H1 (cell line): ENCODE measurements around the gene ARMS2. TPM values are rescaled to one million over a fixed set of nuclear protein-coding genes. Genes with fewer than 3 reads are reported as not detected.

Source experiments
- CTCF ChIA-PET: fragments of 300-600 bp; sonication (Branson Sonifier 250); formaldehyde crosslinking; loops from one replicate; lab custom pipeline; 2021; ENCODE audit not compliant: partially characterized antibody; lab: Charles Lee
- POLR2A ChIA-PET: fragments of 300-600 bp; sonication (Branson Sonifier 250); formaldehyde crosslinking; loops from one replicate; lab custom pipeline; 2021; ENCODE audit warnings: inconsistent platforms; ENCODE audit not compliant: partially characterized antibody; lab: Charles Lee
- DNase-seq, 2 experiments: peaks; one replicate each; pipeline versions ENCODE4 v3.0.0 to v3.0.0-alpha.2; 2010 to 2022; ENCODE audit warnings: low spot score in 2 of 2, low read depth in 1 of 2, mixed read lengths in 1 of 2
- FAIRE-seq: peaks from 2 replicates; lab custom pipeline; 2011; peaks lifted over from hg19 to GRCh38; lab: Jason Lieb, UNC
- H2AFZ ChIP-seq: 2 replicates; pipeline ENCODE4 v1.8.1; 2012; ENCODE audit warnings: low read length, inconsistent platforms
- H2AK5ac ChIP-seq: 2 replicates; pipeline ENCODE4 v1.6.1; 2013; ENCODE audit warnings: low read depth, low read length
- H2BK120ac ChIP-seq: replicated peaks from 2 replicates; pipeline ENCODE3; 2013; ENCODE audit warnings: low read depth, low read length, inconsistent platforms
- H2BK12ac ChIP-seq: 2 replicates; pipeline ENCODE4 v1.6.1; 2013; ENCODE audit warnings: low read depth, low read length
- H2BK15ac ChIP-seq: 2 replicates; pipeline ENCODE4 v1.6.1; 2013; ENCODE audit warnings: low read length
- H2BK20ac ChIP-seq: 2 replicates; pipeline ENCODE4 v1.6.1; 2013; ENCODE audit warnings: low read length
- H2BK5ac ChIP-seq: 2 replicates; pipeline ENCODE4 v1.6.1; 2013; ENCODE audit warnings: low read depth, low read length
- H3K14ac ChIP-seq: 2 replicates; pipeline ENCODE4 v1.6.1; 2013; ENCODE audit warnings: inconsistent platforms; ENCODE audit not compliant: insufficient read length
- H3K18ac ChIP-seq: 2 replicates; pipeline ENCODE4 v1.6.1; 2013; ENCODE audit warnings: low read length; ENCODE audit errors: extremely low read depth
- H3K23ac ChIP-seq: 2 replicates; pipeline ENCODE4 v1.6.1; 2013; ENCODE audit warnings: inconsistent platforms; ENCODE audit not compliant: insufficient read length
- H3K23me2 ChIP-seq: 2 replicates; pipeline ENCODE4 v1.6.1; 2013; ENCODE audit warnings: low read depth, low read length
- H3K27ac ChIP-seq: 2 replicates; pipeline ENCODE4 v1.6.1; 2011; ENCODE audit warnings: low read depth, low read length, inconsistent platforms
- H3K27me3 ChIP-seq, 4 experiments: replicated peaks in 1 of 4; 1 replicate in 1 of 4; 2 replicates in 3 of 4; pipeline versions ENCODE4 v1.6.1 to v1.8.1; 2011 to 2013; ENCODE audit warnings: low read length in 3 of 4, mild to moderate bottlenecking in 3 of 4, inconsistent platforms in 2 of 4, mixed read lengths in 2 of 4, moderate library complexity in 1 of 4; ENCODE audit not compliant: control insufficient read depth in 3 of 4, insufficient read depth in 3 of 4; ENCODE audit errors: extremely low read depth in 1 of 4
- H3K36me3 ChIP-seq, 4 experiments: 2 replicates each; pipeline versions ENCODE4 v1.6.1 to v1.8.1; 2011 to 2013; ENCODE audit warnings: mild to moderate bottlenecking in 4 of 4, low read length in 3 of 4, moderate library complexity in 2 of 4, control low read depth in 1 of 4, inconsistent platforms in 1 of 4; ENCODE audit not compliant: insufficient read depth in 4 of 4, control insufficient read depth in 2 of 4
- H3K4ac ChIP-seq: replicated peaks from 2 replicates; pipeline ENCODE3; 2013; ENCODE audit warnings: low read length, low read depth, mixed read lengths, inconsistent platforms; ENCODE audit not compliant: insufficient read length
- H3K4me1 ChIP-seq, 4 experiments: replicated peaks in 1 of 4; 1 replicate in 1 of 4; 2 replicates in 3 of 4; pipeline versions ENCODE4 v1.6.1 to v1.8.1; 2011 to 2013; ENCODE audit warnings: low read length in 3 of 4, inconsistent platforms in 2 of 4, mixed read lengths in 1 of 4; ENCODE audit not compliant: insufficient read depth in 4 of 4, control insufficient read depth in 3 of 4
- H3K4me2 ChIP-seq, 2 experiments: 2 replicates each; pipeline versions ENCODE4 v1.6.1 to v1.8.1; 2011 to 2013; ENCODE audit warnings: low read depth in 2 of 2, low read length in 2 of 2, control low read depth in 1 of 2, inconsistent platforms in 1 of 2, mild to moderate bottlenecking in 1 of 2; ENCODE audit not compliant: insufficient read depth in 1 of 2
- H3K4me3 ChIP-seq, 4 experiments: fragments of 200-600, 300-600 bp in 1 of 4; sonication (generic), shearing (Covaris generic), sonication (Bioruptor Twin) in 1 of 4; 2 replicates each; pipeline versions ENCODE4 v1.5.1 to v1.8.1; 2011 to 2016; ENCODE audit warnings: low read length in 4 of 4, low read depth in 3 of 4, control low read depth in 2 of 4, inconsistent platforms in 2 of 4, mild to moderate bottlenecking in 2 of 4, mixed read lengths in 1 of 4, moderate library complexity in 1 of 4; ENCODE audit not compliant: insufficient read depth in 2 of 4; ENCODE audit errors: extremely low read depth in 1 of 4
- H3K56ac ChIP-seq: replicated peaks from 2 replicates; pipeline ENCODE3; 2013; ENCODE audit warnings: low read depth, mild to moderate bottlenecking, mixed read lengths, low read length, inconsistent platforms; ENCODE audit not compliant: insufficient read length
- H3K79me1 ChIP-seq: 2 replicates; pipeline ENCODE4 v1.6.1; 2013; ENCODE audit warnings: low read depth, low read length, control low read depth
- H3K79me2 ChIP-seq, 2 experiments: 2 replicates each; pipeline versions ENCODE4 v1.6.1 to v1.8.1; 2012 to 2013; ENCODE audit warnings: low read length in 2 of 2, mild to moderate bottlenecking in 2 of 2, inconsistent platforms in 1 of 2; ENCODE audit not compliant: insufficient read depth in 2 of 2, control insufficient read depth in 1 of 2
- H3K9ac ChIP-seq, 4 experiments: replicated peaks in 1 of 4; 1 replicate in 1 of 4; 2 replicates in 3 of 4; pipeline versions ENCODE4 v1.6.1 to v1.8.1; 2011 to 2013; ENCODE audit warnings: low read depth in 3 of 4, low read length in 3 of 4, control low read depth in 2 of 4, mild to moderate bottlenecking in 2 of 4, moderate library complexity in 2 of 4, inconsistent platforms in 1 of 4; ENCODE audit errors: extremely low read depth in 1 of 4
- H3K9me3 ChIP-seq, 2 experiments: 2 replicates each; pipeline versions ENCODE4 v1.6.1 to v1.8.1; 2012 to 2013; ENCODE audit warnings: mild to moderate bottlenecking in 2 of 2, moderate library complexity in 2 of 2, control low read depth in 1 of 2, inconsistent platforms in 1 of 2, low read depth in 1 of 2, low read length in 1 of 2, mixed read lengths in 1 of 2; ENCODE audit not compliant: insufficient read depth in 2 of 2
- H4K20me1 ChIP-seq, 2 experiments: replicated peaks in 1 of 2; 2 replicates each; pipeline versions ENCODE3 to v1.8.1; 2011 to 2013; ENCODE audit warnings: inconsistent platforms in 2 of 2, low read length in 2 of 2, mild to moderate bottlenecking in 1 of 2; ENCODE audit not compliant: insufficient read depth in 2 of 2, control insufficient read depth in 1 of 2
- H4K5ac ChIP-seq: 2 replicates; pipeline ENCODE4 v1.6.1; 2013; ENCODE audit warnings: low read length, low read depth, mixed read lengths, inconsistent platforms; ENCODE audit not compliant: insufficient read length
- H4K8ac ChIP-seq: 2 replicates; pipeline ENCODE4 v1.8.0; 2013; ENCODE audit warnings: mild to moderate bottlenecking, moderate library complexity, low read length, inconsistent platforms; ENCODE audit not compliant: insufficient read depth; ENCODE audit errors: extremely low read depth
- H4K91ac ChIP-seq: replicated peaks from 2 replicates; pipeline ENCODE3; 2013; ENCODE audit warnings: low read length, mixed read lengths, inconsistent platforms; ENCODE audit not compliant: insufficient read length
- BRCA1 ChIP-seq: IDR thresholded peaks from 2 replicates; pipeline ENCODE4 v1.6.1; 2012; ENCODE audit warnings: low read depth, low read length, improper control_type of control experiment
- CBX5 ChIP-seq: fragments of 300-800, 300-1000 bp; sonication (generic); IDR thresholded peaks from 2 replicates; pipeline ENCODE4 v1.7.1; 2016; ENCODE audit warnings: antibody characterized with exemption, low read length, low read depth
- CBX8 ChIP-seq: fragments of 300-800, 300-1000 bp; sonication (generic); IDR thresholded peaks from 2 replicates; pipeline ENCODE4 v1.7.1; 2016; ENCODE audit warnings: low read depth, low read length, borderline replicate concordance
- CREB1 ChIP-seq: IDR thresholded peaks from 2 replicates; pipeline ENCODE4 v1.6.1; 2012; ENCODE audit warnings: inconsistent platforms
- EZH2 ChIP-seq: fragments of 200-600 bp; sonication (generic); IDR thresholded peaks from 2 replicates; pipeline ENCODE4 v1.7.1; 2012; ENCODE audit warnings: low read depth, mild to moderate bottlenecking, moderate library complexity, low read length, inconsistent platforms; ENCODE audit not compliant: severe bottlenecking
- GABPA ChIP-seq: IDR thresholded peaks from 2 replicates; pipeline ENCODE4 v1.6.1; 2011; ENCODE audit warnings: mild to moderate bottlenecking, low read length, moderate library complexity, borderline replicate concordance; ENCODE audit not compliant: insufficient read depth
- GTF2F1 ChIP-seq: IDR thresholded peaks from 2 replicates; pipeline ENCODE4 v1.6.1; 2012; ENCODE audit warnings: low read depth, low read length, improper control_type of control experiment, borderline replicate concordance
- HDAC6 ChIP-seq: IDR thresholded peaks from one replicate; pipeline ENCODE4 v1.7.1; 2012; ENCODE audit warnings: low read depth, mild to moderate bottlenecking, inconsistent platforms, low read length, moderate library complexity
- KDM1A ChIP-seq: fragments of 200-600, 300-600 bp; sonication (generic); IDR thresholded peaks from 2 replicates; pipeline ENCODE4 v1.7.1; 2016; ENCODE audit warnings: mild to moderate bottlenecking, low read length, borderline replicate concordance
- POLR2A ChIP-seq, 2 experiments: IDR thresholded peaks; 1 replicate in 1 of 2; 2 replicates in 1 of 2; pipeline ENCODE4 v1.6.1; 2011; ENCODE audit warnings: low read depth in 2 of 2, low read length in 2 of 2, mild to moderate bottlenecking in 2 of 2; ENCODE audit errors: control extremely low read depth in 1 of 2
- POLR2AphosphoS5 ChIP-seq: IDR thresholded peaks from 2 replicates; pipeline ENCODE4 v1.6.1; 2011; ENCODE audit warnings: low read depth, low read length
- POU5F1 ChIP-seq: IDR thresholded peaks from 2 replicates; pipeline ENCODE4 v1.6.1; 2011; ENCODE audit warnings: low read depth, mild to moderate bottlenecking, low read length, moderate library complexity
- RNF2 ChIP-seq: fragments of 200-900, 300-1000 bp; sonication (generic); IDR thresholded peaks from 2 replicates; pipeline ENCODE4 v1.7.1; 2016; ENCODE audit warnings: borderline replicate concordance, low read depth, mild to moderate bottlenecking, antibody characterized with exemption, low read length; ENCODE audit not compliant: poor library complexity, severe bottlenecking; ENCODE audit errors: missing control alignments
- SIX5 ChIP-seq: IDR thresholded peaks from 2 replicates; pipeline ENCODE4 v1.6.1; 2011; ENCODE audit warnings: mild to moderate bottlenecking, low read depth, low read length
- SP1 ChIP-seq: IDR thresholded peaks from 2 replicates; pipeline ENCODE4 v1.6.1; 2011; ENCODE audit warnings: low read depth, low read length
- WGBS, 2 experiments: shearing (Covaris generic) in 1 of 2; methylation state at CpG; one replicate each; pipeline versions ENCODE4 v1.1.6 to v1.1.7; 2013 to 2015; ENCODE audit warnings: low lambda C conversion rate in 2 of 2, mixed read lengths in 2 of 2, inconsistent platforms in 1 of 2, low coverage in 1 of 2, missing lambda C conversion rate in 1 of 2; ENCODE audit not compliant: insufficient replicate concordance in 2 of 2, insufficient coverage in 1 of 2, insufficient read length in 1 of 2; ENCODE audit errors: extremely low coverage in 1 of 2, missing lambda C conversion rate in 1 of 2; 5-methylcytosine and 5-hydroxymethylcytosine counted together
- polyA plus RNA-seq, 7 experiments: library from polyadenylated mRNA; depleted of rRNA in 3 of 7; stranded (reverse) in 5 of 7; unstranded in 2 of 7; fragments of >200 nt in 5 of 7; fragments of 200-250 nt in 2 of 7; gene quantifications; 1 replicate in 5 of 7; 2 replicates in 1 of 7; 4 replicates in 1 of 7; pipeline versions ENCODE4 v1.2.1 to v1.2.3, GENCODE V29; 2011 to 2013; ENCODE audit warnings: missing spikeins in 2 of 7, mixed read lengths in 2 of 7
- total RNA-seq: library from RNA; stranded (reverse); fragmentation: NEBNext Ultra II Directional; extraction: Animal tissue kit (Norgen Biotek cat#: 25700); gene quantifications from 2 replicates; pipeline ENCODE4 v1.2.1, GENCODE V29; 2021

The ARMS2 gene
- total and polyA plus RNA-seq, 2 of the 8 experiments (the other 6 are each of a cell fraction or from before 2014, with no cell fraction given): not detected

DNA sequence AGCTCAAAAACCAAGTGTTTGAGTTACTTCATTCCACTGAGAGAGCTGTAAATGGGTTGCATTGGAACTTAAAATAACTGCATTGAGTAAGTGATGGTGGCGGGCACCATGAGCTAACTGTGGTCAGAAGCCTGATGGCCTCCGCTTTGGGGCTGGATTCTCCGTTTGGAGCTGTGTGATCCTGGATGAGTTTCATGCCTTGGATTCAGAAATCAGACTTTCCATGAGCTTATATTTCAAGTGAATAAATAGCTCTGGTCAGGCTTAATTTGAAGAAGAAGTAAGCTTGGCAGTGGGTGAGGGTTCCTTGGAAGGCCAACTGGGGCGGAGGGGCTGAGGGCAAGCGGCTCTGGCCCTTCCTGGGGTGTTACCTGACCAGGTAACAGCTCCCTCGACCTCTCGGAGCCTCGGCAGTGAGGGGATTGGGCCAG lies 12.5 kb downstream of the ARMS2 start:
- no peak overlapping the region for H4K91ac ChIP-seq
- no peak for FAIRE-seq

More for the DNA sequence above, 12.5 kb downstream of the ARMS2 start:
- H2AFZ ChIP-seq: no peak overlapping the region
- H4K8ac ChIP-seq: no peak overlapping the region
- peaks cover 0 to 3% (median 0%) of the 10 kb centered on the region in 4 experiments; a peak in 1 of 8 replicates for H3K36me3 ChIP-seq
- CTCF ChIA-PET: interaction anchor here (0.6 to 1.6 kb wide), 6 partner anchors 9 to 885 kb away, joined by 3 to 8 read pairs (median 4); no protein-coding TSS in a partner anchor
- no peak overlapping the region for H3K9ac ChIP-seq
- no peak overlapping the region for H3K23ac ChIP-seq
- no peak overlapping the region for H2AK5ac ChIP-seq
- no peak for TF ChIP-seq BRCA1
- no peak for TF ChIP-seq EZH2
- no peak for TF ChIP-seq CBX5
- no peak for TF ChIP-seq CBX8
- TF ChIP-seq POU5F1: no peak
- no peak for TF ChIP-seq CREB1
- TF ChIP-seq KDM1A: no peak
- TF ChIP-seq SIX5: no peak
- no peak for TF ChIP-seq GABPA
- no peak for TF ChIP-seq GTF2F1
- TF ChIP-seq POLR2AphosphoS5: no peak
- no peak for TF ChIP-seq HDAC6
- TF ChIP-seq POLR2A (IDR thresholded peaks at IDR 0.05; ENCODE audit: control extremely low read depth in 1 of 2, low read depth in 2 of 2, low read length in 2 of 2): no peak
- no peak for TF ChIP-seq RNF2
- TF ChIP-seq SP1: no peak
- H3K4me1 ChIP-seq: peaks cover 0 to 7% (median 0%) of the 10 kb centered on the region in 4 experiments; a peak in 3 of 7 replicates
- no peaks in the 10 kb centered on the region for H3K79me2 ChIP-seq
- H2BK20ac ChIP-seq: no peak overlapping the region
- H3K27me3 ChIP-seq: peaks cover 16 to 25% (median 22%) of the 10 kb centered on the region in 4 experiments; a peak in 6 of 7 replicates
- no peak overlapping the region for H2BK5ac ChIP-seq
- no peak overlapping the region for H4K5ac ChIP-seq
- no peak overlapping the region for H3K27ac ChIP-seq
- H3K4me3 ChIP-seq: no peak overlapping the region
- no peak overlapping the region for H2BK15ac ChIP-seq
- no peak overlapping the region for H2BK12ac ChIP-seq
- no peak overlapping the region for H3K14ac ChIP-seq
- no peaks in the 10 kb centered on the region for H3K9me3 ChIP-seq
- H3K18ac ChIP-seq: no peak overlapping the region
- no peaks in the 10 kb centered on the region; the same call in 1 of the 2 replicates for H3K79me1 ChIP-seq
- no peak overlapping the region for H3K56ac ChIP-seq
- POLR2A ChIA-PET: no interaction called here
- DNase-seq: no peak
- no peak overlapping the region for H2BK120ac ChIP-seq
- no peak overlapping the region for H3K4ac ChIP-seq
- WGBS, 2 experiments: 89% methylated on average over 8 of the region's 8 CpGs; no CpG with 5 or more reads in 1 of the 2 experiments
- H3K23me2 ChIP-seq: peaks cover 8% of the 10 kb centered on the region; the same call in 1 of the 2 replicates
- peaks cover 3 to 5% of the 10 kb centered on the region in 2 experiments for H4K20me1 ChIP-seq
- H3K4me2 ChIP-seq: no peak overlapping the region
